Skin of body (tissue), 2 donors: ENCODE measurements around the gene PIAS2. TPM values are rescaled to one million over a fixed set of nuclear protein-coding genes. Genes with fewer than 3 reads are reported as not detected.
"Not testable (repeated sequence)": the region's sequence is repeated elsewhere in the genome, so short reads cannot be mapped to it uniquely, and the experiment has no call there.

ENCODE experiments used
- DNase-seq: peaks from one replicate; lab custom pipeline; 2025; lab: John Stamatoyannopoulos, UW
- total RNA-seq: library from RNA; depleted of rRNA; stranded (reverse); fragments of >200 nt; gene quantifications from one replicate; pipeline ENCODE4 v1.2.3, GENCODE V29; 2014

PIAS2 gene, protein sequence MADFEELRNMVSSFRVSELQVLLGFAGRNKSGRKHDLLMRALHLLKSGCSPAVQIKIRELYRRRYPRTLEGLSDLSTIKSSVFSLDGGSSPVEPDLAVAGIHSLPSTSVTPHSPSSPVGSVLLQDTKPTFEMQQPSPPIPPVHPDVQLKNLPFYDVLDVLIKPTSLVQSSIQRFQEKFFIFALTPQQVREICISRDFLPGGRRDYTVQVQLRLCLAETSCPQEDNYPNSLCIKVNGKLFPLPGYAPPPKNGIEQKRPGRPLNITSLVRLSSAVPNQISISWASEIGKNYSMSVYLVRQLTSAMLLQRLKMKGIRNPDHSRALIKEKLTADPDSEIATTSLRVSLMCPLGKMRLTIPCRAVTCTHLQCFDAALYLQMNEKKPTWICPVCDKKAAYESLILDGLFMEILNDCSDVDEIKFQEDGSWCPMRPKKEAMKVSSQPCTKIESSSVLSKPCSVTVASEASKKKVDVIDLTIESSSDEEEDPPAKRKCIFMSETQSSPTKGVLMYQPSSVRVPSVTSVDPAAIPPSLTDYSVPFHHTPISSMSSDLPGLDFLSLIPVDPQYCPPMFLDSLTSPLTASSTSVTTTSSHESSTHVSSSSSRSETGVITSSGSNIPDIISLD
- total RNA-seq: 37.0 TPM

DNA sequence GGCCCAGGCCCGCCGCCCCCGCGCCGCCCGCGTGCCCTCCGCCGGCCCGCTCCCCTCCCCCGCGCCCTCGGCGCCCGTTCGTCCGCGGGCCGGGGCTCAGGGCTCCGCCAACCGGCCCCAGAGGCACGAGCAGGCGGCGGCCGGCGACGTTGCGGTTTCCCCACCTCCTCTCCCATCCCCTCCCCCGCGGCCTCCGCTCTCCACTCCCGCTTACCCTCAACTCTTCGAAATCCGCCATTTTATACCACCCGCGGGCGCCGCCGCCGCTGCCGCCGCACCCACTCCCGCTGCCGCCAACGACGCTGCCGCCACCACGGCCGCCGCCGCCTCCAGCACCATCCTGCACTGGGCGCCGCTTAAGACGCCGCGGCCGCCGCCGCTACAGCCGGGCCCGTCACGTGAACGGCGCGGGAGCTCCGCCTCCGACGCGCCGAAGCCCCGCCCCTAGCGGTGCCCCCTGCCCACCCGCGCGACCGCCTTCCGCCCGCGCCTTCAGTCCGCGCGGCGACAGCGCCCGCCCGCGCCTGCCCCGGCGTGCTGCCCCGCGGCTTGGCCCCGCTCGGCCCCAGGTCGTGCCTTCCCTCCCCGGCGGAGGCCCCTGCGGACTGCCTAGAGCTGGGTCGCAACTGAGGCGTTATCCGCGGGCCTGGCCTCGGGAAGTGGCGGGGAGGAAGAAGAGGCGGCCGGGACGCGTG lies at the start of gene PIAS2, which contains the start of gene KATNAL2:
PIAS2 (minus strand) TSS at position 400 of the 695 bp plus-strand sequence; CDS start at position 238, 162 bp downstream.
KATNAL2 (plus strand) TSS at position 495 of the 695 bp plus-strand sequence. CDS start 29,271 bp downstream, outside the sequence.
- peak; percentile 50 for DNase-seq

DNA sequence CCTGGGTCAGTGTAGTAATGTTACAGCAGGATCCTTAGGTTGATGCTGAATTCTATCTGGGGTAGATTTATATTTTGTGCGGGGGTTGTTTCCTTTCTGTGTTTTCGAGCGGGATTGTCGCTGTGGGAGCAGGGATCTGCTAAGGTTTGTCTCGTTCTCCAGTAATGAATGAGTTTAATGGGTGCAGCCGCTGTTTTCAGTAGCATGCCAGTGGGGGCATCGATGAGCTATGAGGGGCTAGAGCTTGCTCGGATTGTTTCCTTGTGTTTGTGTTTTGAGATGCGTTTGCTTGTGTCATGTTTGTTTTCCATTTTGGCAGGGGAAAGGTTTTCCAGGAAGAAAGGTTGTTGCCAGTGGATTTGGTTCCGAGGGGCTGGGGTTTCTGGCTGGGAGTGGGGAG lies 49.0 kb upstream of the PIAS2 start:
- DNase-seq: not testable (repeated sequence)

DNA sequence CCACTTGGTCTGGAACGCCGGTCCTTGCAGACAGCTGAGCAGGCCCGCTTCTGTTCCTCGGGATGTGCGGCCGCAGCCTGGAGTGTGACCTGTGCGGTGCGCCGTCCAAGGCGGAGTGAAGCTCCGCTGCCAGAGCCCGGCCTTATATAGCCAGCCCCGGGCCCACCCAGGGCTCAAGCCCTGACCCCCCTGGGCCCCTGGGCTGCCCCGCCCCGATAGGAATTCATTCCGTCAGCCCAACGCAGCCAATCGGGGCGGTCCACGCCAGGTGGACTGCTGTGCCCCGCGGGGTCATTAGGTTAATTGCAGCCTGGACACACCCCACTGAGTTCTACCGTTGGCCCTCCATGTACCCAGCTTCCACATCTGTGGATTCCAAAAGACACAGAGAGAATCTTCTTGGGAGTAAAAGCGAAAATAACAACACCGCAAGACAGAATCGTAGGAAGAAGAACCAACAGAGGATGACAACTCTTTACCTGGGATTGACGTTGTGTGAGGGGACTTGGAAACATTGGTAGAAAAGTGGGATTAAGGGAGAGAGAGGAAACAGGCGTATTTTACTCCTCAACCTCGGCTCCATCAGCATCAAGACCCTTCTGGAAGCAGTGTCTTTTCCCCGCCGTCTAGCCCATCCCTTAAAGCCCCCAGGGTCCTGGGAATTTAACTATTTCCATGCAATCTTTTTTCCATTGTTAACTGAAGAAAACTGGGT lies 47.4 kb upstream of the PIAS2 start:
- DNase-seq: not testable (repeated sequence)

GRCh38 chr18:46963656-46964578 lies 46.6 kb upstream of the PIAS2 start:
- not testable (repeated sequence) for DNase-seq

- no peak for DNase-seq
These were observed 40.9 kb upstream of the PIAS2 start for GRCh38 chr18:46958209-46958608.

DNA sequence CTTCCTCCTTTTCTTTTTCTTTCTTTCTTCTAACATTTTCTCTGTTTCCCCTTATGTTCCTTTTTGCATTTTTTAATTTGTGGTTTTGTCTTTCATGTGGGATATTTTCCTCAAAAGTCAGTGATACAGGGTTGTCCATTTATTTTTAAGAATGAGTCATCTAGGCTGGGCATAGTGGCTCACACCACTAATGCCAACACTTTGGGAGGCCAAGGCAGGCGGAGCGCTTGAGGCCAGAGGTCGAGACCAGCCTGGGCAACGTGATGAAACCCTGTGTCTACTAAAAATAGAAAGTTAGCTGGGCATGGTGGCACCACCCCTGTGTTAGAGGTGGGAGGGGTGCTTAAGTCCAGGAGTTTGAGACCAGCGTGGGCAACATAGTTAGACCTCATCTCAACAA lies 35.9 kb upstream of the PIAS2 start:
- no peak for DNase-seq

- no peak for DNase-seq
These were observed 32.9 kb upstream of the PIAS2 start for GRCh38 chr18:46950064-46950656.

DNA sequence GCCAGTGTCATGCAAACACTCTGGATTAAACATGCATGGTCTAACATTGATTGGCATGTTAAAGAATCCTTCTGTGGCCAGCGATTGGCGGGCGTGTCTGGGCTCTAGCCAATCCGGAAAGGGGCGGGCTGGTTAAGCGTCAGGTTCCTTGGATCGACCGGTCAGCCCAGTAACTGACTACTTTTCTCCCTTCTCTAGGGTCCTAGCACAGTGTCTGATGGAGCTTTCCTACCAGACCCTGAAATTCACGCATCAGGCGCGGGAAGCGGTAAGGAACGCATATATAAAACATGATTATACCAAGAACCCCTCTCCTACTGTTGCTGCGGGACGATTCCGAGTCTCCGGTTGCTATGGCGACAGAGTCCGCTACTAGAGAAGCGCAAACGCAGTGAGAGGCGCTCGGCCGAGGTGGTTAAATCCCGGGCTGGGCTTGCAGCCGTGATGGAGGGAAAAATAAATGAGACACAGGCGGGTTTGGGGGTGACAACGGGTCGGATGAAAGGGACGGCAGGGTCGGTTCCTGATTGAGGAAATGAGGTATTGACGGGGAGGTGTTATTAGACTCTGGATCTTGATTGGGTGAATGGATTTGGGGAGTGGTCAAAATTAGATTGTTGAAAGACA lies 29.5 kb upstream of the PIAS2 start:
- DNase-seq: peak; percentile 73

GRCh38 chr18:46942646-46943045 lies 25.3 kb upstream of the PIAS2 start:
- DNase-seq: no peak

DNA sequence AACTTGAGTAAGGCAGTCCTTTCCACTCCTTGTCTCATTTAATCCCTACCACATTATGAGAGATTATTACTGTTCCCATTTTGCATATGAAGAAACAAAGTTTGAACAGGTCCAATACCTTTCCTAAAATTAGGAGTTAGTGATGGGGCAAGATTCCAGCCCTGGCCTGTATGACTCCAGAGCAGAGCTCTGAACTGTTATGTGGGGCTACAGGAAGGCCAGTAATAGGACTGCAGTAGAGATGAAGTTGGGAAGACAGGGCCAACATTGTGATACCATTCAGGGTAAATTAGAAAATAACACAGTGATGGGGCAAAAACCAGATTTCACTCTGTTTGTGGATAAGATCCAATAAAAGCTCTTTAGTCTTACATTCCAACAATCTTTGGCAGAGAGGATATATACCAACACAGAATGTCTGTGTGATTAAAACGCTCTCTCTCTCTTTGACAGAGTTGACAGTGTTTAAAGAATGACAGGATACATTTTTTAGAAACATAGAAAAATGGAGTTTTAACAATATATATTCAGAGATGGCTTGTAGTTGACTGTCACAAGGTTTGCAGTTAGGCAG lies 22.8 kb upstream of the PIAS2 start:
- DNase-seq: no peak

DNA sequence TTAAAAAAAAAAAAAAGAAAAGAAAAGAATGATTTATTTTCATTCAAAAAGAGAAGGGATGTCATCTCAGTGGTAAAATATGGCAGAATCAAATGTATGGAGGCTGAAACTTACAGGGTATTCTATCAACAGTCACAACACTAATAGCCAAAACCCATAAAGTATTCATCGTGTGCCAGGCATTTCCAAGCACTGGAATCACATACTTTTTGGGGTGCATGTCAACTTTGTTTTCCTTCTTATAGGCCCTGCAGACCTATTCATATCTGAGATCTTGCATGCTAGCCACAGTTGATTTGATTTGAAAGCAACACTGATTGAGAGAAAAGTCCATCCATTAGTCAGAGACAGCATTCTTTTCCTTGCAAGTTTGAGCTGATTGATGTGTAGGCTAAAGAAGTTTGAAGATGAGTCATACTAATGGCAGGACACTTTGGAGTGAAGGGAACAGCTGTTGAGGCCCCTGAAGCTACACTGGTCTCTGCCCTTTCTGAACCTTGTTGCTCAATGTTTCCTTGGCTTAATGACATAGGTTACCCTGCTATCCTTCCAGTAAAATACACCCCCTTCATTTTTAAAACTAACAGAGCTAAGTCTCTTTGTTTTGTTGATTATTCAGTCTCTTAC lies 22.1 kb upstream of the PIAS2 start:
- no peak for DNase-seq

- DNase-seq: no peak
These were observed 3.3 kb upstream of the PIAS2 start for GRCh38 chr18:46920653-46921052.

GRCh38 chr18:46920067-46920466 lies 2.8 kb upstream of the PIAS2 start:
- no peak for DNase-seq

- peak; percentile 58 for DNase-seq
These were observed 695 bp upstream of the PIAS2 start for GRCh38 chr18:46917803-46918600.

GRCh38 chr18:46916551-46917107 lies 678 bp downstream of the PIAS2 start:
- peak; percentile 28 for DNase-seq

GRCh38 chr18:46915800-46916550 lies 1.3 kb downstream of the PIAS2 start:
- no peak for DNase-seq

DNA sequence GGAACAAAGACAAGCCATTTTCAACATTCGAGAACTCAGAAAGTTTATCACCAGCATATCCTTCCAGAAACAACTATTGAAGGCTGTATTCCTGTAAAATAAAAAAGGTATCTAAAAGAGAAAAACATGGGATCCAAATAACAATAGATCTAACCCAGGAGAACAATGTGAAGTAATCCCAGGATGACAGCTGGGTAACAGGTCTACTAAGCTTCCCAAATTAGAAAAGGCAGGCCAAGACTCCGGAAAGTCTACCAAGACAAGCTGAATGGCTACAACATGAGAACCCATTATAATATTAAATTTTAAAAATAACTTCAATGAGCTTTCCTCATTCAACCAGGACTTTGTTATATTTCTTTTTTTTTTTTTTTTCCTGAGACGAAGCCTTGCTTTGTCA lies 6.5 kb downstream of the PIAS2 start:
- DNase-seq: no peak
